Vagina (tissue), 2 donors: ENCODE measurements around the gene GAS7. TPM values are rescaled to one million over a fixed set of nuclear protein-coding genes. Genes with fewer than 3 reads are reported as not detected.

ENCODE experiments used
- DNase-seq, 2 donors: peaks; one replicate each; pipeline ENCODE4 v3.0.0-alpha.2; 2017; ENCODE audit errors: extremely low spot score in 2 of 2
- H3K27ac ChIP-seq: fragments of 200-600 bp; sonication (generic); one replicate; pipeline ENCODE4 v1.5.1; 2019
- H3K27me3 ChIP-seq: fragments of 200-600 bp; sonication (generic); one replicate; pipeline ENCODE4 v1.5.1; 2019
- H3K36me3 ChIP-seq, 2 donors: fragments of 200-600 bp; sonication (generic); one replicate each; pipeline ENCODE4 v1.5.1; 2017 to 2019
- H3K4me1 ChIP-seq: fragments of 200-600 bp; sonication (generic); one replicate; pipeline ENCODE4 v1.5.1; 2019
- H3K4me3 ChIP-seq, 2 donors: fragments of 200-600 bp; sonication (generic); 1 replicate in 1 of 2; 2 replicates in 1 of 2; pipeline ENCODE4 v1.5.1; 2016 to 2019
- H3K9me3 ChIP-seq: fragments of 200-600 bp; sonication (generic); one replicate; pipeline ENCODE4 v1.5.1; 2019
- CTCF ChIP-seq, 3 experiments: fragments of 450-650 bp in 2 of 3; fragments of 200-600 bp in 1 of 3; sonication (generic) in 1 of 3; IDR thresholded peaks; one replicate each; pipeline ENCODE4 v1.5.1; 2017 to 2019; ENCODE audit warnings: antibody characterized with exemption in 3 of 3, mild to moderate bottlenecking in 2 of 3, moderate library complexity in 2 of 3
- POLR2A ChIP-seq, 2 donors: fragments of 450-650 bp; IDR thresholded peaks; one replicate each; pipeline ENCODE4 v1.6.1; 2017; ENCODE audit warnings: antibody characterized with exemption in 2 of 2, mild to moderate bottlenecking in 2 of 2, moderate library complexity in 2 of 2
- POLR2AphosphoS5 ChIP-seq, 2 donors: sonication (generic); formaldehyde crosslinking; IDR thresholded peaks; one replicate each; pipeline ENCODE4 v1.9.0; 2017; ENCODE audit warnings: antibody characterized with exemption in 2 of 2, mild to moderate bottlenecking in 2 of 2, low read depth in 1 of 2; ENCODE audit not compliant: insufficient read depth in 1 of 2
- intact Hi-C: fragments of 100-400 bp; cut with DNase I; formaldehyde crosslinking; loops from one replicate; pipeline ENCODE4 v1.15.1; 2023
- total RNA-seq: library from RNA; depleted of rRNA; stranded (reverse); fragments of >200 nt; gene quantifications from one replicate; pipeline ENCODE4 v1.2.3, GENCODE V29; 2016

The GAS7 gene
- total RNA-seq, 1 donor from 2014 or later, result 47.1 TPM

- Histone ChIP-seq H3K27ac (no peak overlapping the region), H3K27me3 (no peaks in the 10 kb centered on the region), H3K9me3 (no peaks in the 10 kb centered on the region), H3K4me1 (peaks cover 4% of the 10 kb centered on the region), H3K4me3 (no peak overlapping the region), H3K36me3 (no peaks in the 10 kb centered on the region)
- no peak for DNase-seq
- intact Hi-C loops, result no loop called here
- TF ChIP-seq CTCF (IDR thresholded peaks at IDR 0.05), result no peak
- TF ChIP-seq POLR2A (IDR thresholded peaks at IDR 0.05), result no peak
- TF ChIP-seq POLR2AphosphoS5 (IDR thresholded peaks at IDR 0.05; ENCODE audit: insufficient read depth in 1 of 2, low read depth in 1 of 2), result no peak
Observed at GRCh38 chr17:9894231-9894630, 304.2 kb downstream of the GAS7 start.

- H3K27me3 ChIP-seq, result no peaks in the 10 kb centered on the region
- no peaks in the 10 kb centered on the region for H3K4me1 ChIP-seq
- H3K27ac ChIP-seq, result no peak overlapping the region
- no peaks in the 10 kb centered on the region for H3K9me3 ChIP-seq
- DNase-seq, result no peak
- intact Hi-C loops, result no loop called here
- no peaks in the 10 kb centered on the region for H3K36me3 ChIP-seq
- no peak for TF ChIP-seq CTCF (IDR thresholded peaks at IDR 0.05)
- TF ChIP-seq POLR2A (IDR thresholded peaks at IDR 0.05), result no peak
- no peak for TF ChIP-seq POLR2AphosphoS5 (IDR thresholded peaks at IDR 0.05; ENCODE audit: insufficient read depth in 1 of 2, low read depth in 1 of 2)
- H3K4me3 ChIP-seq, result no peak overlapping the region
Observed at GRCh38 chr17:9893411-9894012, 304.9 kb downstream of the GAS7 start.

GRCh38 chr17:9890124-9890523, 308.3 kb downstream of the GAS7 start:
- no peak for DNase-seq
- no peak overlapping the region for H3K4me3 ChIP-seq
- H3K4me1 ChIP-seq, result no peaks in the 10 kb centered on the region
- no peak for TF ChIP-seq POLR2A (IDR thresholded peaks at IDR 0.05)
- no peak for TF ChIP-seq POLR2AphosphoS5 (IDR thresholded peaks at IDR 0.05; ENCODE audit: insufficient read depth in 1 of 2, low read depth in 1 of 2)
- TF ChIP-seq CTCF (IDR thresholded peaks at IDR 0.05), result peak in 1 of 3 experiments; percentile 7
- no peaks in the 10 kb centered on the region for H3K9me3 ChIP-seq
- H3K27me3 ChIP-seq, result no peaks in the 10 kb centered on the region
- H3K36me3 ChIP-seq, result no peaks in the 10 kb centered on the region
- intact Hi-C loops, result no loop called here
- H3K27ac ChIP-seq, result no peak overlapping the region

GRCh38 chr17:9887508-9887907, 310.9 kb downstream of the GAS7 start:
- H3K4me3 ChIP-seq, result no peak overlapping the region
- no peaks in the 10 kb centered on the region for H3K36me3 ChIP-seq
- H3K4me1 ChIP-seq, result no peaks in the 10 kb centered on the region
- TF ChIP-seq CTCF (IDR thresholded peaks at IDR 0.05) (no peak), POLR2AphosphoS5 (IDR thresholded peaks at IDR 0.05; ENCODE audit: insufficient read depth in 1 of 2, low read depth in 1 of 2) (no peak), POLR2A (IDR thresholded peaks at IDR 0.05) (no peak)
- peaks cover 3% of the 10 kb centered on the region for H3K9me3 ChIP-seq
- intact Hi-C loops, result no loop called here
- H3K27ac ChIP-seq, result no peak overlapping the region
- no peaks in the 10 kb centered on the region for H3K27me3 ChIP-seq
- DNase-seq, result no peak

GRCh38 chr17:9886141-9886930, 312.1 kb downstream of the GAS7 start:
- H3K9me3 ChIP-seq, result peaks cover 3% of the 10 kb centered on the region
- intact Hi-C loops, result no loop called here
- no peak overlapping the region for H3K4me3 ChIP-seq
- H3K27ac ChIP-seq, result no peak overlapping the region
- no peaks in the 10 kb centered on the region for H3K4me1 ChIP-seq
- no peak for TF ChIP-seq POLR2A (IDR thresholded peaks at IDR 0.05)
- no peaks in the 10 kb centered on the region for H3K36me3 ChIP-seq
- H3K27me3 ChIP-seq, result no peaks in the 10 kb centered on the region
- DNase-seq, result no peak
